Measurements from ENCODE around the gene CCSER2.
"Not testable (repeated sequence)": the region's sequence is repeated elsewhere in the genome, so short reads cannot be mapped to it uniquely, and the experiment has no call there.

CCSER2 gene

DNA sequence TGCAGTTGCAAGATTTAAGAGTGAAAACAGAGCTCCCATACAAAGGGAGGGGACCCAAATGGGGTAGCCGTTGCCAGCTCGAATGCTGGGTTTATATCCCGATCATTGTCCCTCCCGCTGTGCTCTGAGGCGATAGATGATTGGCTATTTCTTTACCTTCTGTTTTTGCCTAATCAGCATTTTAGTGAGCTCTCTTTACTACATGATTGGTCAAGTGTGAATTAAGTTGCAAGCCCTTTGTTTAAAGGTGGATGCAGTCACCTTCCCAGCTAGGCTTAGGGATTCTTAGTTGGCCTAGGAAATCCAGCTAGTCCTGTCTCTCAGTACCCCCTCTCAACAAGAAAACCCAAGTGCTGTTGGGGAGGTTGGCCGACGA, 197.4 kb downstream of the CCSER2 start:
- not testable (repeated sequence) for DNase-seq

DNA sequence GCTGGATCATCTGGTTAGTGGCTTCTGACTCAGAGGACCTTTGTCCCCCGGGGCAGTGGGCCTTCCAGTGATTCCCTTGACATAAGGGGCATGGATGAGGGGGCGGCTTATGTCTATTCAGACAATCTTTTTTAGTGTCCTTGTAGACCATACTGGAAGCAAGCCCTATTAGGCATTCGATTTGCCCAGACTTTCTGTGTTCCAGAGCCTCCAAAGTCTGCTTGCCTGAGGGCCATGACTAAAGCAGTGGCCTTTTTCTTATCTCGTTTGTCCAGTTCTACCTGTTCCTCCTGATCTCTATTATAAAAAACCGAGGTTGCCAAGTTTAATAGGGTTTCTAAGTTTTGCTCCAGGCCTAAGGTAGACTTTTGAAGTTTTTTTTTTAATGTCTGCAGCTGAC, 199.0 kb downstream of the CCSER2 start:
- DNase-seq = not testable (repeated sequence)

DNA sequence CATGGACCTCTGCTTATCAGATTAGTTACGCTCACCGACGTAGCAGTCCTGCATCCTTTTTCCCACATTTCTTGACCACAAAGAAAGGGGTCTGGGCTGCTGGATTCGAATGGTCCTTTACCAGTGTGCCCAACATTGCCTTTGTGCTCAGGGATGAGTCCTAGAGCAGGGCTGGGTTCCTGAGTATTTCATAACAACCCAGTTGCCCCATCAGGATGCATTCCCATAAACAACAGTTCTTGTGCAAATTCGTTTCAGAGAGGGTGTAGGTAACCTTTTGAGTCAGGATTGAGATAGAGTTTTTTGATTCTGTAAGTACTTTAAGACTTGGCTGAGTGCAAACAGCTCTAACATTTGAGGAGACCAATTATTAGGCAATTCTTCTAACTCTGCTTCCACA, 200.1 kb downstream of the CCSER2 start:
- DNase-seq = not testable (repeated sequence)

DNA sequence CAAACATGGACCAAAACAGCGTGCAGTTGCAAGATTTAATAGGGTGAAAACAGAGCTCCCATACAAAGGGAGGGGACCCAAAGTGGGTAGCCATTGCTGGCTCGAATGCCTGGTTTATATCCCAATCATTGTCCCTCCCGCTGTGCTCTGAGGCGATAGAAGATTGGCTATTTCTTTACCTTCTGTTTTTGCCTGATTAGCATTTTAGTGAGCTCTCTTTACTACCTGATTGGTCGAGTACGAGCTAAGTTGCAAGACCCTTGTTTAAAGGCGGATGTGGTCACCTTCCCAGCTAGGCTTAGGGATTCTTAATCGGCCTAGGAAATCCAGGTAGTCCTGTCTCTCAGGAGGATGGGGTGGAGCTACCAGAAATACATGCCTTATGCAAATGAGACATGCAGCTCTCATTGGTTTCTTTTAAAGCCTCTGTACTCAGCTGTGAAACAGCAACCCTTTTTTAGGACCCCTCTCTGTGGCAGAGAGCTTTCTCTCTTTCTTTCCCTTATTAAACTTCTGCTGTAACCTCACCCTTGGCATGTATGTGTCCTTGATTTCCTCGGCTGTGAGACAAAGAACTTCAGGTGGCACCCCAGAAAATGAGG, 202.4 kb downstream of the CCSER2 start:
- DNase-seq = no peak

DNA sequence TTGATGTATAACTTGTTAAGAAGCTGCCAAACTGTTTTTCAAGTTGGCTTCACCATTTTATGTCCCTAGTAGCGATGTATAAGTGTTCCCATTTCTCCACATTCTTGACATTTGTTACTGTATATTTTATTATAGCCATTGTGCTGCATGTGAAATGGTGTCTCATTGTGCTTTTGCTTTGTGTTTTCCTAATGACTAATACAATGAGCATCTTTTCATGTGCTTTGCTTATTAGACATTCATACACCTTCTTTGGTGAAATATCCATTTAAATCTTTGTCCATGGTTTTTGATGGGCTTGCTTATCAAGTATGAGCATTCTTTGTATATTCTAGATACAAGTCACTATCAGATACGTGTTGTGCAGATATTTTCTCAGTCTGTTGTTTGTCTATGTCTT, 203.0 kb downstream of the CCSER2 start:
- no peak for DNase-seq

DNA sequence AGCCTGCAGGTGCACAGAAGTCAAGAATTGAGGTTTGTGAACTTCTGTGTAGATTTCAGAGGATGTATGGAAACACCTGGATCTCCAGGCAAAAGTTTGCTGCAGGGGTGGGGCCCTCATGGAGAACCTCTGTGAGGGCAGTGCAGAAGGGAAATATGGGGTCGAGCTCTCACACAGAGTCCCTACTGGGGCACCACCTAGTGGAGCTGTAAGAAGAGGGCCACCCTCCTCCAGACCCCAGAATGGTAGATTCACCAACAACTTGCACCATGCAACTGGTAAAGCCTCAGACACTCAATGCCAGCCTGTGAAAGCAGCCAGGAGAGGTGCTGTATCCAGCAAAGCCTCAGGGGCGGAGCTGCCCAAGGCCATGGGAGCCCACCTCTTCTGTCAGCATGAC, 205.8 kb downstream of the CCSER2 start:
- DNase-seq = no peak

DNA sequence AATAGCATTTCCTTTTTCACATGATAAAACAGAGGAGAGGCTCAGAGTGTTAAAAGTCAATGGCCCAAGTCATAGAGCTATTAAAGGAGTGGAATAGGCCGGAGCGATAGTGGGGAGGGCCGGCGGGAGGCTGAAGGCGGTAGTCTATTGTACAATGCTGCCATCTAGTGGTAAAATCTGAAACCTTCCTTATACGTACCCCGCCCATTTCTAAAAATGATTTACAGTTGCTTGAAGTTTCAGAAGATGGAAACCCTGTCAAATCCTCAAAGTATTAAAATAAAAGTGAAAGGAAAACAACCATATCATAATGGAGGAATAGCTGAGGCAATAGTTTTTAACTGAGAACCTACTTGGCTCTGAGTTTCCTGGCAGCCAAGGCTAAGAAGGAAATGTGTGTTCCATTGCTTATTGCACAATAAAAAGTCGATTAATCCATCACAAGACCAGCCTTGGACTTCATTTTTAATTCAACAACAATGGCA, 209.1 kb downstream of the CCSER2 start:
- no peak for DNase-seq

DNA sequence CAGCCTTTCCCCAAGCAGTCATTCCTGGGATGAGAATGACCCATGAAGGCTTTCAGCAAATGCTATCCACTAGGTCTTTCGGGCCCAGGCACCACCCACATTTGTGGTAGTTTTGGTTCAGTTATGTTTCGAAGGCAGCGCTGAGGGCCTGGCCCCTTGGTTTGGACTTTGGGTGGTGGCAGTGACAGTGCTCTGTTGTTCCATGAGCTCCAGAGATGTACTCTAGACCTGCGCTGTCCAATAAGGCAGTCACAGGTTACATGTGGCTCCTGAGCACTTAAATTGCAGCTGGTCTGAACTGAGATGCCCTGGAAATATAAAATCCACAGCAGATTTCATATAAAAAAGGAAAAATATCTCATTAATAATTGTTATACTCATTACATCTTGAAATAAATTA, 209.6 kb downstream of the CCSER2 start:
- DNase-seq = no peak

DNA sequence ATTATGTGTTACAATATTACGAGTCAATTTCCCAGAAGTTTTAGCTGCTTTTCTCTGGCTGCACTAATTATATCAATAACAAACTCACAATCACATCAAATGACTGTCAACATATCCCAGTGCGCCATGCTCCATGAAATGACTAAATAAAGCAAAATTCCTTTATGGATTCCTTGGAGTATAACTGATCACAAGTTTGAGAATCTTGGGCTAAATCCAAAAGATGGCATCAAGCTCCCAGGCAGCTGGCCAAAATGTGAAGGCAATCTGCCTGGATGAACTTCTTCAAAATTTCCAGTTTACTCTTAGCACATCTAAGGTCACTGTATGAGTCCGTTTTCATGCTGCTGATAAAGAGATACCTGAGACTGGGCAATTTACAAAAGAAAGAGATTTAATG, 210.8 kb downstream of the CCSER2 start:
- DNase-seq = no peak

DNA sequence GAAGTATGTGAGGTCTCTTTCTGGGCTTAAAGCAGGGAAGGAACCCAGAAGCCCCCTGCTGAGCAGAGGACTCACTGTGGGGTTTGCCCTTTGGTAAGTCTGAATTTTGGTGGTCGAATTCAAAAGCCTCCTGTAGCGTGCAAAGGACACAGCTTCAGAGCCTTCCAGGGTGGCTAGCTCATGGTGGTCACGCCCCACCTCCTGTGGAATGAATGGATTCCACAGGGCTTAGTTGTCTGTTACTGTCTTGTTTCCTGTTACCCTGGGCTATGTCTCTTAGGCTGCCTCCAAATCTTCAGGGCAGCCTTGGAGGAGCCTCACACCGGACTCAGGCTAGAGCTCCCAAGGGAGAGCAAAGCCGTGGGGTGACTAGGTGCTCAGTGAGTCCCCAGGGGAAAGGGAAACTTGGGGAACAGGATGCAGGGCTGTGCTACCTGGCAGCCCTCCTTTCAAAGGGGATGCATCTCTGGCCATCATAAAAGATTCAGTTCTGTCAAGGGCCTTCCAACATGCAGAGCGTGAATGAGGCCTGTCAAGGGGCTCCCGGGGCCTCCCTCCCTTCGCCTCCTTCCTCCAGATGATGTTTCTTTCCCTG, 211.7 kb downstream of the CCSER2 start:
- no peak for DNase-seq

DNA sequence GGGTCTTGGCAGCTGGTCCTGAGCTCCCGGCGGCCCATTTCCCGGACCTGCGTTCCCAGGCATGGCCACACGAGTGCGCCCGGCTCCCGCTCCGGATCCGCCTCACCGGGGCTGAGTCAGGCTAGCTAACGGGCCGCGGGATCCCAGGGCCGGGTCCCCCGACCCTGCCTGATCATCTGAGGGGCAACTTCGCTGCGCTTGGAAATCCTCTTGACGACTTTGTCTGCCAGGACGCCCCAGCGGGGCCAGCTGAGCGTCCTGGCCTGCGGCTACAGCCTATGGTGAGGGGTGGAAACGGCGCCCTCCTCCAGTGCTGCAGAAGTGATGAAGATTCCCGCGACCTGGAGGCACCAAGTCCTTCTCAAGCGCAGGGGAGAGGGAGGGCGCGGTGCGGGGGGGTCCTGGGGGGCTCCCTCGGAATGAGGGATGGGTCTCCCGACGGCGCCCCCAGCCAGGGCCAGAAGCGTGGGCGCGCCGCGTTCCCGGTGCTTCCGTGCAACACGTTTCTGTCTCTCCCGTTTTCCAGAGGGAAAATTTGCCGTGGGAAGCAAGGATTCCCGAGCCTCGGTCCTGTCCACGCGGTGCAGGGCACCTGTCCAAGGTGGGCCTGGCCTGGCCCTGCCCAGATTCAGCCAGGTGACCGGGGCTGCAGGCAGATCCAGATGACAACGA, 212.4 kb downstream of the CCSER2 start:
- peak; percentile 75 for DNase-seq

DNA sequence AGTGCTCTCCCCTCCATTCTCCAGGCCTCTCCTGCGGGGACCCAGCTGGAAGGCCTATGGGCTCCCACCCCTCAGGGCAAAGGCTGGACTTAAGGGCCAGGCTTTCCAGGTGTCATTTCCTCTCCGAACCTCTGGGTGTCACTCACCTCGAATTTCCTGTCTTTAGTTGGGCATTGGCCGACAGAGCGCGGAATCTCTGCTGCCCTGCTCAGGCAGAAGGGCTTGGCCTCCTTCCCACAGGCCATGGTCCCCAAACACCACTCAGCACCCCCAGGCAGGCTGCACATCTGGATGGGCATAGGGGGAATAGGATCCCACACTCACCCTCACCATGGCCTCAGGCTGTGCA, 212.9 kb downstream of the CCSER2 start:
- DNase-seq = no peak

DNA sequence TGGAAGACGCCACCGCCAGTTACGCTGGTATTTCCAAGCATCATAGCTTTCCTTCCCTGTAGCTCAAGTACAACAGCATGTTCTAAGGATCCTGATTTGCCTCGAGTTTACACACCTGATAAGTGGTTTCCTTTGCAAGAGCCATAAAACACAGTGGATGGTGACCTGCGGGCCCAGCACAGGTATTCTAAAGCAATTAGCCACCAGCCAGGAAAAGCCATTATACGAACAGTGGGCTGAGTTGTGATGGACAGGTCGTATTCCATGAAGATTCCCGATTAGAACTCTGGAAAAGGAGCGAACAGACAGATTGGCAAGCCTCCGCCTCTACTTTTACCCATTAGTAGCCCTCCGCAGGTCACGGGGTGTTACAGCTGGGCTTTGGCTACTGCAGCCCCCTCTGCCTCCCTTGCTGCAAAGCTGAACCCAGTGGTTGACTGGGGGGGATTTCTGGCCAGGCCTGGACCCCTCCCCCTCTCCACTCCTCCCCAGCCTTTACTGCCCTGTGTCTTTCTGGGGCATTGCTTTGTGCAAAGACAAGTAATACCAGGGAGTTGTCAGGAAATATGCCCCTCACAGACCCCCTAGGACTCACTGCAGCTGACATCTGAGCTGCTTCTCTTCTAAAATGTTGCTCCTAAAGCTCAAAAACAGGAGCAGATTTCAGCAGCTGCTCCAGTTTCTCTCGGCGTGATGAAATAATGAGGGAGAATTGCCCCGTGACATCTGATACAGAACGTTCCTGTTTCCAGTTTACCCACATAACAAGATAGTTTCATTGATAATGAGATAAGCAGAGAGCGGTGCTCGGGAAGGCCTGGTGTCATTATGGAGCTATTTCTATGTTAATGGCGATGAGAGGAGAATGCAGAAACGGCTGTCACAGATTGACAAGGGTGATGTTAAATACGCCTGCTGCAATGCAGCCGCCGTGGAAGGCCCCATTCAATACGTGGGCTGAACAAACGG, 214.4 kb downstream of the CCSER2 start:
- DNase-seq = no peak

DNA sequence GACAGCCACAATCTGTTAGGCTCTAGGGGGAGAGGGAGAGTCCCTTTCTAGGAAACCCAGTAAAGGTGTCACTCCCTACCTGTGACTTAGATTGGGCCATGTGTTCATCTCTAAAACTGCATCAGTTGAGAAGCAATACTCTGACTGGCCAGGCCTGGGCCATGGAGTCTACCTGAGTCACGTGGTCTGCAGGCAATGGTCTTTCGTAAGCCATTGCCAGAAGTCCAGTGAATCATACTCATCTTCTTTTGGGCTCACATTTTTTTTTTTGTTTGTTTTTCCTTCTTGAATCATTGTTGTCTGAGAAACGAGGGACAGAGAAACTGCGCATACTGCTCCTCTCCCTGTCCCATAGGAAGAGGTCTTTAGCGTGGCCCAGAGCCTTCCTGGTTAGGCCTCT, 215.6 kb downstream of the CCSER2 start:
- DNase-seq = no peak

DNA sequence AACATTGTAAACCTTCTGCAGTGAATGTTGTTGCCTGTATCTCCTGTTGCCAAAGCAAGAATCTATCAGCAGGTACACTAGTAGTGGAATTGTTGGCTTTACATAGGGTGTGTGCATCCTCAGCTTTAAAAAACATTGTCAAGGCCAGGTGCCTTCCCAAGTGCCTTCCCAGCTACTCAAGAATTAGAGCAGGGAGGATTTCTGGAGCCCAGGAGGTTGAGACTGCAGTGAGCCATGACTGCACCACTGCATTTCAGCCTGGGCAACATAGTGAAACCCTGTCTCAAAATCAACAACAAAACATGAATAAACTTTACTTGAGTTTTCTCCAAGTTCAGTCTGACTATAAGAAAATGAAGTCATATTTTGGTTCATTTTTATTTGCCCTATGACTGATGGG, 217.3 kb downstream of the CCSER2 start:
- no peak for DNase-seq

DNA sequence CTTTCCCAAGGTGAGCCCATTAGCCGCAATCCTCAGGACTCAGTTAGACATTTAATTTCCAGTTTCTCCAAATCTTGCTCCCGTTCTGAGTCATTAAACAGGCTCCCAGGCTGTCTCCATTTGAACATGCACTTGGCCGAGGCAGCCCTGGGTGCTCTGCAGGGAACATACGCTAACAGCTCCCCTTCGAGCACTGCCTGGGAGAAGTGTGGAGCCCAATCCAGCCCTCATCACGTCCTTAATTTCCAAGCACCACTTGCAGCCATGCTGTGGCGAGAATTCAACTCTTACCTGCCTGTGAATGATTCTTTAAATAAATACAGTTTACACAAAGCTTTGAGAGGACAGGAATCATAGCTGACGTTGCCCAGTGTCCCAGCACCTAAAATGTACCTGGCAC, 218.2 kb downstream of the CCSER2 start:
- no peak for DNase-seq

DNA sequence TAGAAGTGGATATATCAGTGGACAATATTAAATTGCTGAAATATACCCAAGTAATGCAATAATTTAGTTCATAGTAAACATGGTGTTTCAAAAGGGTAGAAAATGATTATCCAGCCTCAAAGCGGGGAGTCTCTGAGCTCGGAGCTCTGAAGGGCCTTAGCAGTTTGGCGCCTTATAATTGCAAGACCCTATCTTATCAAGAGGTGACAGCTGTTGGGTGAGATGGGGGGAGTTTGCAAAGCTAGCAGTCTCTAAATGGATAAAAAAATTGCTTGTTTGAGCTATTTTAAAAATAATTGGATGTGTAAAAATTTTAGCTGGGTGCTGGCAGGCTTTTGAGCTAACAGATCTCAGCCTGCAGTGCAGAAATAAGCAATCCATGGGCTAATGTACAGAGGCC, 219.2 kb downstream of the CCSER2 start:
- DNase-seq = no peak

DNA sequence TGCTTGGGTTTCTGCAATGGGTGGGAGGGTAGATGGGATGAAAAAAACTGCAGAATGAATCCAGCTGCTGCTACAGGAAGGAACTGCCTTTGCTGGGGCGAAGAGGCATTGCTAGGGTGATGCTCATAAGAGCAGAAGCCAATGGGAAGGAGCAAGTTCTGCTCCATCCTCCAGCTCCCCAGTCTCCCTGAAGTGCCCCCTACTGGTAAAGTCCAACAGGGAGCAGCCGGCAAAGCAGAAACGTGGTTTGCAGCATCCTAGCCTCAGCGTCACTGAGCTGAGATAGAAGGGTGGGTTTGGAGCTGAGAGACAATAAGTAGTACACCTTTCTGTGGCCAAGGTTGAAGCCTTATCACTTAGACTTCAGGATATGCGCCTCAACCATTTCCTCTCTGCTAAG, 220.5 kb downstream of the CCSER2 start:
- no peak for DNase-seq

DNA sequence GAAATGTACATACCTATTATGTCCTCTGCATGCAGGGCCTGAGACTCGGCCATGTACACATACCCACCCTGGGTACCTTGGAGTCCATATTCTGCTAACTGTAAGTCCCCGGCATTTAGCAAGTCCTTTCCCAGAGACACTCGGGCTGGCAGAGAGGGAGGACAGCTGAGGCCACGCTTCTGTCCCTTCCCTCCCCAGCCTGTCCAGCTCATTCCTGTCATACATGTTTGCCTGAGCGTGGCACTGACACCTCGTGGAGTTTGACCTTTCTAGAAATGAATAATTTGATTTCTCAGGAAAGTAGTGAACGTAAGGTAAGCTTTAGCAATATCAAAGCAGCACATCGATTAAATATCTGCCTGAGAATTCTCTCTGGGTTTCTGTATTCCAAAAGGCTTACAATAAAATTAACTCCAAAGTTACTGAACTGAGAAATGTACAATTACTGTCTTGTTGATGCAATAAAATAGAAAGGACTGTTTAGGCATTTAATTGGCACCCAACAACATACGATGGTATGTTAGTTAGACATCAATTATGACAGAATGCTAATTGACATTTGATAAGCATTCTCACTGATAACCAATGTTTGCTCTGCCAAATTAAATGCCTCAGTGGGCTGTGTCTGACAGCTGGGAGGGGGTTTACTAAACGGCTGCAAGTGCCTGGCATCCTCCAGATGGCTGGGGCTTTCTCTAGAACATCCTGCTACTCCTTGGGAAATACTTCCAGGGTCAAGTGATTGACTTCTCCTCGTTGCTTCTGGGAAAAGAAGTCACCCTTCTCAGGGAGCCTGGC, 221.2 kb downstream of the CCSER2 start:
- DNase-seq = no peak

DNA sequence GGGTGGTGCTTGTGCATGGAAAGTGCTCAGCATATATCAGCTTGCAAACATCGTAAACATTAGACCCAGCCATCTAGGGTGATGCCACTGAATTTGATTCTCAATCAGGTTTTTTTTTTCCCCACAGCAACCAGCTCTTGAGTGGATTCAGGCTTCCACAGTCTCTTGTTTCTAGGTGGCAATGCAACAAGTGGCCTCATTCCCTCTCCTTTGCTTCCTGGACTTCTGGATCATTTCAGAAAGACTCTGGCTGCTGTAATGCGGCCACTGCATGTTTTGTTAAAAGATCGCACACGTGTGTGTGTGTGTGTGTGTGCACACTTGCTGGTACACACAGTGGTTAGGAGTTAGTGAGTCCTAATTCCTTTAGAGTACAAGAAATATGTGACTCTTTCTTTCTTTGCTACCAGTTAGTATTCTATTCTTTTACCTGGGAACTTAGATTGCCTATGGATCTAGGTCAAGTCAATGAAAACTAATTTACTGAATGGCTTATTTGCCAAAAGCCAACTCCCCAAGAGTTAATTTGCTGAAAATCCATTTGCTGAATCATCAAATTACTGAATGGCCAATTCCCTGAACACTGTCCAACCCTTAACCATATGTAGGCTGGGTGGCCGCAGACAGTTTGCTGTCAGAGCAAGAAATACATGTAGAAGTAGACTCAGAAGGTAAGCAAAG, 222.5 kb downstream of the CCSER2 start:
- DNase-seq = no peak

DNA sequence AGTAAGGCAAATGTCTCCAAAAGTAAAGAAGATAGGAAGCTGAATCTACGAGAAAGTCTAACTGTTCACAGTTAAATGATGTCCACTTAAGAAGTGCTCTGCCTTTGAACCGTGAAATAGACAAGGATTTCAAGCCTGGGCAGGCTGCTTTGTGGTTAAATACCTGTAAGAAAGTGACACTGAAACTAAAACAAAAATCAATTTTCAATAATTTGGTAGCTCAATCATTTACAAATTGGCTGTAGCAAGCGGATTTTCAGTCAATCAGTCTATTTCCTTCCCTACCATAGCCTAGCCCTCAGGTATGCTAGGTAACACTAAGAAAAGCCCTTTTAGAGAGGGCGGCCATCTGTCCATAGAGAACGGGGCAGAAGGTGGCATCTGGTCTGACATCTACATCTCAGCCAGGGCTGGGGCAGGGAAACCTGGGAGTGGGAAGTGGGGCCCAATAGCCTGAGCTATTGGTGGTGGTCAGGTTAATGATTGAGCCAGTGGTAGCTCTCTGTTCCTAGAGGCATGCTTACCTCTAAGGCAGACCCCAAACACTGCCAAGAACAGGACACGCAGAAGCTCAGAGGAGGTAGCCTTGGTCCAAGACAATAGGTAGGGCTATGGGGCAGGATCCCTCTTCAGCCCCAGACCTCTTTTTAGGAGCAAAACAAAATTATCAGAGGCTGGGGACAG, 223.2 kb downstream of the CCSER2 start:
- no peak for DNase-seq

All from activated CD4-positive, CD25-positive, alpha-beta regulatory T cell treated with anti-CD3 and anti-CD28 coated beads, Interleukin-2, amount 50 U/mL, for 72 hours (primary cell).